ENCODE measurements around the gene GPRC5A.

Gene GPRC5A

GRCh38 chr12:12897302-12897701 lies 5.9 kb downstream of the GPRC5A start:
- intact Hi-C loops (cut with DNase I; ENCODE audit: low total_unique reads), result loop anchor here (10.0 kb wide), 1 partner anchor 173 kb away; no protein-coding TSS in a partner anchor
- Histone ChIP-seq H3K9me3 (no peaks in the 10 kb centered on the region), H3K4me1 (peaks cover 0 to 80% (median 31%) of the 10 kb centered on the region in 4 donors), H3K4me3 (no peak overlapping the region), H3K27ac (peak overlapping the region; percentile 86 to 88), H3K36me3 (no peaks in the 10 kb centered on the region), H3K27me3 (no peaks in the 10 kb centered on the region)
- TF ChIP-seq CTCF (IDR thresholded peaks at IDR 0.05), result no peak
- DNase-seq, result no peak

GRCh38 chr12:12898136-12898717 lies 6.9 kb downstream of the GPRC5A start:
- no peaks in the 10 kb centered on the region for H3K27me3 ChIP-seq
- no peak for TF ChIP-seq CTCF (IDR thresholded peaks at IDR 0.05)
- no peaks in the 10 kb centered on the region for H3K9me3 ChIP-seq
- H3K4me1 ChIP-seq, result peaks cover 0 to 80% (median 31%) of the 10 kb centered on the region in 4 donors
- no peak overlapping the region for H3K4me3 ChIP-seq
- DNase-seq, result no peak
- peak overlapping the region; percentile 86 to 88 for H3K27ac ChIP-seq
- H3K36me3 ChIP-seq, result no peaks in the 10 kb centered on the region
- intact Hi-C loops (cut with DNase I; ENCODE audit: low total_unique reads), result loop anchor here (10.0 kb wide), 1 partner anchor 173 kb away; no protein-coding TSS in a partner anchor

- Histone ChIP-seq H3K27ac (peak overlapping the region; percentile 86 to 88), H3K4me3 (no peak overlapping the region), H3K4me1 (peaks cover 0 to 81% (median 37%) of the 10 kb centered on the region in 4 donors), H3K9me3 (no peaks in the 10 kb centered on the region), H3K36me3 (no peaks in the 10 kb centered on the region), H3K27me3 (no peaks in the 10 kb centered on the region)
- intact Hi-C loops (cut with DNase I; ENCODE audit: low total_unique reads), result loop anchor here (10.0 kb wide), 1 partner anchor 174 kb away; no protein-coding TSS in a partner anchor
- TF ChIP-seq CTCF (IDR thresholded peaks at IDR 0.05), result no peak
- DNase-seq, result no peak
Observed at GRCh38 chr12:12898911-12899511, 7.6 kb downstream of the GPRC5A start.

GRCh38 chr12:12899530-12900380 lies 8.4 kb downstream of the GPRC5A start:
- Histone ChIP-seq H3K4me1 (peaks cover 0 to 86% (median 37%) of the 10 kb centered on the region in 4 donors), H3K27ac (peak overlapping the region; percentile 86 to 88), H3K36me3 (no peaks in the 10 kb centered on the region), H3K4me3 (no peak overlapping the region), H3K9me3 (no peaks in the 10 kb centered on the region), H3K27me3 (no peaks in the 10 kb centered on the region)
- DNase-seq, result peak; percentile 57 to 75
- no peak for TF ChIP-seq CTCF (IDR thresholded peaks at IDR 0.05)
- intact Hi-C loops (cut with DNase I; ENCODE audit: low total_unique reads), result loop anchor here (10.0 kb wide), 1 partner anchor 175 kb away; no protein-coding TSS in a partner anchor

- Histone ChIP-seq H3K27ac (peak overlapping the region; percentile 86 to 88), H3K36me3 (no peaks in the 10 kb centered on the region), H3K27me3 (no peaks in the 10 kb centered on the region), H3K9me3 (no peaks in the 10 kb centered on the region), H3K4me3 (no peak overlapping the region), H3K4me1 (peaks cover 0 to 85% (median 37%) of the 10 kb centered on the region in 4 donors)
- no peak for DNase-seq
- no peak for TF ChIP-seq CTCF (IDR thresholded peaks at IDR 0.05)
- intact Hi-C loops (cut with DNase I; ENCODE audit: low total_unique reads), result no loop called here
Observed at GRCh38 chr12:12900786-12901157, 9.4 kb downstream of the GPRC5A start.

Data from tibial artery (tissue), 4 donors.